ENCODE results near the gene APPL2. TPM values are rescaled to one million over a fixed set of nuclear protein-coding genes. Genes with fewer than 3 reads are reported as not detected.

APPL2 gene
- total RNA-seq, 1 experiment from 2014 or later, result 16.1 TPM

GRCh38 chr12:105224399-105224798 is 11.6 kb downstream of the APPL2 start (continued):
- TF ChIP-seq ZNF512 (CRISPR knock-in tag; IDR thresholded peaks at IDR 0.05; ENCODE audit: borderline replicate concordance) (no peak), MLX (CRISPR knock-in tag; IDR thresholded peaks at IDR 0.05) (no peak), ZNF425 (CRISPR knock-in tag; conservative IDR thresholded peaks at IDR 0.05) (no peak), CREB1 (CRISPR knock-in tag; IDR thresholded peaks at IDR 0.05) (no peak), RELA (CRISPR knock-in tag; IDR thresholded peaks at IDR 0.05; ENCODE audit: borderline replicate concordance) (no peak), ATF3 (CRISPR knock-in tag; conservative IDR thresholded peaks at IDR 0.05) (no peak), ATF2 (CRISPR knock-in tag; IDR thresholded peaks at IDR 0.05; ENCODE audit: borderline replicate concordance, low read depth) (no peak)

GRCh38 chr12:105223884-105224283 is 12.1 kb downstream of the APPL2 start:
- ATAC-seq (no peak), DNase-seq (ENCODE audit: low spot score) (no peak)
- Mint-ChIP-seq H3K4me1 (peaks cover 9% of the 10 kb centered on the region), H3K4me3 (no peak overlapping the region), H3K9me3 (no peaks in the 10 kb centered on the region), H3K36me3 (peaks cover 17% of the 10 kb centered on the region), H3K27me3 (ENCODE audit: low read depth) (no peaks in the 10 kb centered on the region), H3K27ac (no peak overlapping the region)
- ChIA-PET CTCF (interaction anchor here (1.8 kb wide), 1 partner anchor 12 kb away, joined by 6 read pairs; the partner anchor contains the start of gene APPL2), POLR2A (no interaction called here)
- TF ChIP-seq CREB1 (CRISPR knock-in tag; IDR thresholded peaks at IDR 0.05) (no peak), E2F1 (CRISPR knock-in tag; IDR thresholded peaks at IDR 0.05) (no peak), ZNF532 (CRISPR knock-in tag; IDR thresholded peaks at IDR 0.05; ENCODE audit: borderline replicate concordance) (no peak), ZNF317 (CRISPR knock-in tag; IDR thresholded peaks at IDR 0.05; ENCODE audit: borderline replicate concordance, low read depth) (no peak), ZNF416 (CRISPR knock-in tag; IDR thresholded peaks at IDR 0.05) (no peak), AFF4 (CRISPR knock-in tag; IDR thresholded peaks at IDR 0.05; ENCODE audit: borderline replicate concordance) (no peak), ATF3 (CRISPR knock-in tag; conservative IDR thresholded peaks at IDR 0.05) (no peak), FOXJ3 (CRISPR knock-in tag; IDR thresholded peaks at IDR 0.05; ENCODE audit: borderline replicate concordance) (no peak), SP1 (CRISPR knock-in tag; conservative IDR thresholded peaks at IDR 0.05) (no peak), MAX (CRISPR knock-in tag; IDR thresholded peaks at IDR 0.05) (no peak), GRHL2 (CRISPR knock-in tag; IDR thresholded peaks at IDR 0.05; ENCODE audit: insufficient replicate concordance, severe bottlenecking) (no peak)
